PC-3 (cell line): ENCODE measurements around the gene SVOPL.

Experiments used
- EZH2phosphoT487 ChIP-seq: fragments of 300-600 bp; sonication (generic); IDR thresholded peaks from 2 replicates; pipeline ENCODE4 v1.6.1; 2018; ENCODE audit warnings: mild to moderate bottlenecking, antibody characterized with exemption, low read length, borderline replicate concordance
- TF ChIP-seq, protein P1 (sequence below): fragments of 300-600 bp; sonication (generic); conservative IDR thresholded peaks from 2 replicates; pipeline ENCODE4 v1.5.1; 2017; ENCODE audit warnings: antibody characterized with exemption, low read depth, mild to moderate bottlenecking, low read length

DNA sequence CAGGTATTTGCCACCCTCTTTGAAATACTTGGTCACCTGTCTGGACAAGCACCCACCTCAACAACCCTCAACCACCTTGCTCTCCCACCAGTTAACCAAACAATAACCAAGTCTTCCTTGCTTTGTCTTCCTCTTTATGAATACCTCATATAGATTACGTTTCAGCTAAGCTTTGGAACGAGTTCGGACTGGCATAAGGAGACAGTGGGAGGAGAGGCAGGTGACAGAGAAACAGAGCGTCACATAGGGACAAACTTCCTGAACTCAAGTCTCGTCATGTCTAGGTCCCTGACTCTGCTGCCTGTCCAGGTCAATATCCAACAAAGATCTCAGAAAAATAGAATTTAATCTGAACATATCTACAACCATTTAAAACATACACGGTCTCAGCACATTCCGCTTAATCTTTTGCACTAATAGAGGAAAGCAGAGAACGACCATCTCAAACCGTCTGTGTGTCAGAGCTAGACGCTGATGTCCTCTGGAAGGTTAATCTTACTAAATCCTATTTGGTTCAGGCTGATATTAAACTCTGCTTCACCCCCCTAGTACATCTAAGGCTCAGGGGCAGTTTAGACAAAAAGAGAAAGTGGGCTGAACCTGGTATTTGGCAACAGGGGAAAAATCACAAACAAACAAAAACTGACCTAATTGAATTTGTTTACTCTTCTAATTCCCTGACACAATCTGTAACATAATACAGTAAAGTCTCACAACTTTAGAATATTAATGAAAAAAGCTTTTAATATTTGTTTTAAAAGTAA lies 26.4 kb upstream of the SVOPL start:
- TF ChIP-seq, protein P1, sequence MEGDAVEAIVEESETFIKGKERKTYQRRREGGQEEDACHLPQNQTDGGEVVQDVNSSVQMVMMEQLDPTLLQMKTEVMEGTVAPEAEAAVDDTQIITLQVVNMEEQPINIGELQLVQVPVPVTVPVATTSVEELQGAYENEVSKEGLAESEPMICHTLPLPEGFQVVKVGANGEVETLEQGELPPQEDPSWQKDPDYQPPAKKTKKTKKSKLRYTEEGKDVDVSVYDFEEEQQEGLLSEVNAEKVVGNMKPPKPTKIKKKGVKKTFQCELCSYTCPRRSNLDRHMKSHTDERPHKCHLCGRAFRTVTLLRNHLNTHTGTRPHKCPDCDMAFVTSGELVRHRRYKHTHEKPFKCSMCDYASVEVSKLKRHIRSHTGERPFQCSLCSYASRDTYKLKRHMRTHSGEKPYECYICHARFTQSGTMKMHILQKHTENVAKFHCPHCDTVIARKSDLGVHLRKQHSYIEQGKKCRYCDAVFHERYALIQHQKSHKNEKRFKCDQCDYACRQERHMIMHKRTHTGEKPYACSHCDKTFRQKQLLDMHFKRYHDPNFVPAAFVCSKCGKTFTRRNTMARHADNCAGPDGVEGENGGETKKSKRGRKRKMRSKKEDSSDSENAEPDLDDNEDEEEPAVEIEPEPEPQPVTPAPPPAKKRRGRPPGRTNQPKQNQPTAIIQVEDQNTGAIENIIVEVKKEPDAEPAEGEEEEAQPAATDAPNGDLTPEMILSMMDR = no peak
- no peak for TF ChIP-seq EZH2phosphoT487
